Psoas muscle (tissue), 8 donors: ENCODE data around the gene ZNF773. TPM values are rescaled to one million over a fixed set of nuclear protein-coding genes. Genes with fewer than 3 reads are reported as not detected.

Source experiments
- ATAC-seq, 4 donors: fragments of 200-7000 bp; cut with Tn5 transposase; one replicate each; pipeline ENCODE4 v1.9.1; 2020; ENCODE audit warnings: moderate library complexity in 3 of 4, mild to moderate bottlenecking in 2 of 4
- DNase-seq, 2 donors: peaks; one replicate each; pipeline ENCODE4 v3.0.0-alpha.2; 2020
- H3K27ac ChIP-seq: fragments of 200-600 bp; one replicate; pipeline ENCODE4 v1.8.0; 2022
- H3K27me3 ChIP-seq, 3 donors: fragments of 200-600 bp in 1 of 3; one replicate each; pipeline versions ENCODE4 v1.6.1 to v1.8.0; 2013 to 2022; ENCODE audit warnings: low read length in 2 of 3, mild to moderate bottlenecking in 2 of 3, moderate library complexity in 1 of 3; ENCODE audit not compliant: insufficient read depth in 3 of 3
- H3K36me3 ChIP-seq, 2 donors: fragments of 200-600 bp in 1 of 2; one replicate each; pipeline versions ENCODE4 v1.6.1 to v1.8.0; 2013 to 2022; ENCODE audit warnings: low read depth in 1 of 2, mild to moderate bottlenecking in 1 of 2, moderate library complexity in 1 of 2; ENCODE audit not compliant: insufficient read depth in 1 of 2
- H3K4me1 ChIP-seq: fragments of 200-600 bp; one replicate; pipeline ENCODE4 v1.8.0; 2022
- H3K4me3 ChIP-seq: fragments of 200-600 bp; one replicate; pipeline ENCODE4 v1.8.0; 2022; ENCODE audit warnings: mild to moderate bottlenecking
- H3K9me3 ChIP-seq: fragments of 200-600 bp; one replicate; pipeline ENCODE4 v1.8.0; 2022
- WGBS, 3 donors: extraction: QIAGEN DNeasy Blood & Tissue Kit; methylation state at CpG; one replicate each; pipeline versions ENCODE4 v1.1.6 to v1.1.7; 2013; 5-methylcytosine and 5-hydroxymethylcytosine counted together
- intact Hi-C, 2 donors: fragments of 100-400 bp; cut with DNase I; formaldehyde crosslinking; loops; one replicate each; pipeline versions ENCODE4 v1.11.0 to v1.14.2; 2022
- polyA plus RNA-seq, 3 donors: library from polyadenylated mRNA; stranded (reverse); fragments of 200-250 nt; gene quantifications; one replicate each; pipeline ENCODE4 v1.2.3, GENCODE V29; 2013
- total RNA-seq, 4 donors: library from RNA; stranded (reverse); fragmentation: NEBNext Ultra II Directional in 2 of 4; extraction: Animal tissue kit (Norgen Biotek cat#: 25700) in 2 of 4; gene quantifications; one replicate each; pipeline versions ENCODE4 v1.2.1 to v1.2.4, GENCODE V29; 2021 to 2023
- TF ChIP-seq, protein P1 (sequence below): fragments of 200-600 bp; IDR thresholded peaks from one replicate; pipeline ENCODE4 v1.8.0; 2022; ENCODE audit warnings: antibody characterized with exemption
- donor health status: healthy with polysubstance abuse.
- donor health status: DM: no; HTN: no; CAD: no; lungs with moderate emphysema.
- donor health status: Bipolar disorder and iron deficiency.
- donor health status: healthy.
- donor health status: DM: yes; HTN: yes; CAD: no.
- donor health status: DM: no; HTN: no; CAD: no.
- donor health status: DM: no; HTN: no; CAD: no.
- donor health status: DM: yes; HTN: yes; CAD: no.

ZNF773 gene
- total and polyA plus RNA-seq, 7 donors, result 2.3 to 7.5 (median 4.3) TPM

DNA sequence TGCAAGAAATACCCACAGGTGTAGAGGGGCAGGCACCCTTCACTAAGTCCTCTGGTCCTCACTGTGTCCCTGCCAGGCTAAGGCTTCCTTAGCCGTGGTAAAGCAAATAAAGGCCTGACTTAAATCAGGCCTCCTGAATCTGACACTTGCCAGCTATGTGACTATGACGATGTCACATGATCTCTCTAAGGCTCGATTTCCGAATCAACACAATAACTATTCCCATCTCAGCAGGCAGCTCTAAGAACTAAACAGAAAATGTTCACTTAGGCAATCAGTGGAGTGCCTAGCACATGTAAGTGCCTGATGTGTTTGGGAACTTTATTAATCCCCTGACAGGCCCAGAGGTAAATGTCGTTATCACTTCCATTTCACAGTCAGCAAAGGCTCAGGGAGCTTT lies 57.9 kb downstream of the ZNF773 start:
- WGBS, 3 donors, result 49 to 60% (median 57%) methylated on average over 5 of the region's 5 CpGs
- ATAC-seq, result no peak
- Histone ChIP-seq H3K27me3 (no peaks in the 10 kb centered on the region), H3K36me3 (peaks cover 6 to 36% of the 10 kb centered on the region in 2 donors), H3K4me3 (no peak overlapping the region), H3K4me1 (peaks cover 11% of the 10 kb centered on the region), H3K27ac (no peak overlapping the region), H3K9me3 (peaks cover 18% of the 10 kb centered on the region)
- TF ChIP-seq, protein P1, sequence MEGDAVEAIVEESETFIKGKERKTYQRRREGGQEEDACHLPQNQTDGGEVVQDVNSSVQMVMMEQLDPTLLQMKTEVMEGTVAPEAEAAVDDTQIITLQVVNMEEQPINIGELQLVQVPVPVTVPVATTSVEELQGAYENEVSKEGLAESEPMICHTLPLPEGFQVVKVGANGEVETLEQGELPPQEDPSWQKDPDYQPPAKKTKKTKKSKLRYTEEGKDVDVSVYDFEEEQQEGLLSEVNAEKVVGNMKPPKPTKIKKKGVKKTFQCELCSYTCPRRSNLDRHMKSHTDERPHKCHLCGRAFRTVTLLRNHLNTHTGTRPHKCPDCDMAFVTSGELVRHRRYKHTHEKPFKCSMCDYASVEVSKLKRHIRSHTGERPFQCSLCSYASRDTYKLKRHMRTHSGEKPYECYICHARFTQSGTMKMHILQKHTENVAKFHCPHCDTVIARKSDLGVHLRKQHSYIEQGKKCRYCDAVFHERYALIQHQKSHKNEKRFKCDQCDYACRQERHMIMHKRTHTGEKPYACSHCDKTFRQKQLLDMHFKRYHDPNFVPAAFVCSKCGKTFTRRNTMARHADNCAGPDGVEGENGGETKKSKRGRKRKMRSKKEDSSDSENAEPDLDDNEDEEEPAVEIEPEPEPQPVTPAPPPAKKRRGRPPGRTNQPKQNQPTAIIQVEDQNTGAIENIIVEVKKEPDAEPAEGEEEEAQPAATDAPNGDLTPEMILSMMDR, result no peak
- intact Hi-C loops, result no loop called here
- DNase-seq, result no peak

Other genes with a start within 250 kb of the ZNF773 start
- gene ZNF460, start 219.5 kb upstream of the ZNF773 start, total RNA-seq, result 10 to 100 TPM; 30.1 to 54.0 (median 38.1) TPM
- 1 to 10 TPM; 1.0 to 7.0 (median 1.1) TPM for gene ZNF460, start 219.5 kb upstream of the ZNF773 start, polyA plus RNA-seq
- 1 to 10 TPM; 6.7 to 6.8 (median 6.7) TPM for gene ZNF543, start 179.5 kb upstream of the ZNF773 start, total RNA-seq
- gene ZNF543, start 179.5 kb upstream of the ZNF773 start, polyA plus RNA-seq, result 1 to 10 TPM; 1.0 to 3.9 (median 2.0) TPM
- 1 to 10 TPM; 3.3 to 8.8 (median 6.8) TPM for gene ZNF304, start 148.7 kb upstream of the ZNF773 start, total RNA-seq
- 1 to 10 TPM; 2.3 to 6.2 (median 3.3) TPM for gene ZNF304, start 148.7 kb upstream of the ZNF773 start, polyA plus RNA-seq
- gene TRAPPC2B, start 136.4 kb upstream of the ZNF773 start, total RNA-seq, result 10 to 100 TPM; 12.6 to 21.3 (median 17.5) TPM
- gene TRAPPC2B, start 136.4 kb upstream of the ZNF773 start, polyA plus RNA-seq, result 10 to 100 TPM; 30.9 to 78.7 (median 38.9) TPM
- gene ZNF547, start 136.4 kb upstream of the ZNF773 start, total RNA-seq, result 1 to 10 TPM; 1.1 to 2.8 (median 1.9) TPM
- gene ZNF547, start 136.4 kb upstream of the ZNF773 start, polyA plus RNA-seq, result 1 to 10 TPM in 2 of 3 donors, under 1 TPM in 1; 0.80 to 3.3 (median 1.1) TPM
- gene ZNF548, start 110.1 kb upstream of the ZNF773 start, total RNA-seq, result 10 to 100 TPM in 2 of 4 donors, 1 to 10 TPM in 2; 5.6 to 12.1 (median 8.3) TPM
- gene ZNF548, start 110.1 kb upstream of the ZNF773 start, polyA plus RNA-seq, result 1 to 10 TPM; 3.2 to 9.9 (median 4.6) TPM
- 10 to 100 TPM in 1 of 4 donors, 1 to 10 TPM in 3; 4.8 to 11.0 (median 6.3) TPM for gene ZNF17, start 88.8 kb upstream of the ZNF773 start, total RNA-seq
- 1 to 10 TPM; 3.6 to 9.0 (median 4.4) TPM for gene ZNF17, start 88.8 kb upstream of the ZNF773 start, polyA plus RNA-seq
- gene ZNF749, start 64.6 kb upstream of the ZNF773 start, total RNA-seq, result 10 to 100 TPM in 2 of 4 donors, 1 to 10 TPM in 2; 5.1 to 11.9 (median 8.0) TPM
- gene ZNF749, start 64.6 kb upstream of the ZNF773 start, polyA plus RNA-seq, result 10 to 100 TPM in 2 of 3 donors, 1 to 10 TPM in 1; 6.7 to 22.4 (median 19.7) TPM
- 1 to 10 TPM in 3 of 4 donors, under 1 TPM in 1; 0.76 to 4.1 (median 2.3) TPM for gene VN1R1, start 42.8 kb upstream of the ZNF773 start, total RNA-seq
- gene VN1R1, start 42.8 kb upstream of the ZNF773 start, polyA plus RNA-seq, result under 1 TPM; 0.42 to 0.57 (median 0.51) TPM
- 10 to 100 TPM; 12.0 to 15.2 (median 14.1) TPM for gene ZNF772, start 22.4 kb upstream of the ZNF773 start, total RNA-seq
- gene ZNF772, start 22.4 kb upstream of the ZNF773 start, polyA plus RNA-seq, result 1 to 10 TPM; 2.7 to 8.7 (median 3.0) TPM
- 1 to 10 TPM; 4.1 to 7.5 (median 6.9) TPM for gene ZNF419, start 12.2 kb upstream of the ZNF773 start, total RNA-seq
- gene ZNF419, start 12.2 kb upstream of the ZNF773 start, polyA plus RNA-seq, result 10 to 100 TPM in 1 of 3 donors, 1 to 10 TPM in 2; 5.9 to 24.4 (median 6.9) TPM
- 1 to 10 TPM; 1.5 to 4.0 (median 2.3) TPM for gene ZNF549, start 27.4 kb downstream of the ZNF773 start, total RNA-seq
- gene ZNF549, start 27.4 kb downstream of the ZNF773 start, polyA plus RNA-seq, result 1 to 10 TPM; 1.4 to 4.6 (median 2.6) TPM
- 1 to 10 TPM; 2.1 to 4.9 (median 4.6) TPM for gene ZNF550, start 59.9 kb downstream of the ZNF773 start, total RNA-seq
- gene ZNF550, start 59.9 kb downstream of the ZNF773 start, polyA plus RNA-seq, result 1 to 10 TPM; 1.5 to 5.0 (median 2.9) TPM
- 1 to 10 TPM; 2.1 to 4.0 (median 2.4) TPM for gene ZNF416, start 79.0 kb downstream of the ZNF773 start, total RNA-seq
- gene ZNF416, start 79.0 kb downstream of the ZNF773 start, polyA plus RNA-seq, result 1 to 10 TPM; 1.9 to 2.9 (median 2.3) TPM
- gene ZIK1, start 84.2 kb downstream of the ZNF773 start, total RNA-seq, result 1 to 10 TPM in 2 of 4 donors, under 1 TPM in 2; 0.74 to 2.9 (median 1.3) TPM
- gene ZIK1, start 84.2 kb downstream of the ZNF773 start, polyA plus RNA-seq, result 1 to 10 TPM in 2 of 3 donors, under 1 TPM in 1; 0.72 to 4.4 (median 2.5) TPM
- 1 to 10 TPM in 3 of 4 donors, under 1 TPM in 1; 0.81 to 2.9 (median 2.0) TPM for gene ZNF530, start 99.9 kb downstream of the ZNF773 start, total RNA-seq
- gene ZNF530, start 99.9 kb downstream of the ZNF773 start, polyA plus RNA-seq, result 10 to 100 TPM in 1 of 3 donors, 1 to 10 TPM in 2; 1.7 to 11.7 (median 2.4) TPM
- 1 to 10 TPM; 5.4 to 8.1 (median 7.5) TPM for gene ZNF134, start 114.3 kb downstream of the ZNF773 start, total RNA-seq
- 1 to 10 TPM; 3.4 to 8.6 (median 4.4) TPM for gene ZNF134, start 114.3 kb downstream of the ZNF773 start, polyA plus RNA-seq
- gene ZNF211, start 133.2 kb downstream of the ZNF773 start, total RNA-seq, result 1 to 10 TPM; 1.6 to 6.9 (median 4.9) TPM
- gene ZNF211, start 133.2 kb downstream of the ZNF773 start, polyA plus RNA-seq, result 1 to 10 TPM; 2.9 to 4.9 (median 3.3) TPM
- not detected for gene ZSCAN4, start 169.0 kb downstream of the ZNF773 start, total RNA-seq
- gene ZSCAN4, start 169.0 kb downstream of the ZNF773 start, polyA plus RNA-seq, result under 1 TPM in 1 of 3 donors, not detected in 2; 0.03 TPM
- gene ZNF551, start 182.0 kb downstream of the ZNF773 start, total RNA-seq, result 1 to 10 TPM; 1.4 to 2.6 (median 2.0) TPM
- 1 to 10 TPM; 1.5 to 2.5 (median 1.9) TPM for gene ZNF551, start 182.0 kb downstream of the ZNF773 start, polyA plus RNA-seq
- 1 to 10 TPM; 1.1 to 2.8 (median 2.2) TPM for gene ZNF154, start 209.3 kb downstream of the ZNF773 start, total RNA-seq
- gene ZNF154, start 209.3 kb downstream of the ZNF773 start, polyA plus RNA-seq, result 1 to 10 TPM in 1 of 3 donors, under 1 TPM in 2; 0.61 to 1.4 (median 0.68) TPM
- gene ZNF671, start 227.7 kb downstream of the ZNF773 start, total RNA-seq, result 1 to 10 TPM; 3.4 to 8.8 (median 5.8) TPM
- gene ZNF671, start 227.7 kb downstream of the ZNF773 start, polyA plus RNA-seq, result 1 to 10 TPM; 3.1 to 5.1 (median 3.1) TPM
- 10 to 100 TPM in 1 of 4 donors, 1 to 10 TPM in 3; 7.7 to 15.5 (median 9.0) TPM for gene ZNF776, start 246.9 kb downstream of the ZNF773 start, total RNA-seq
- 10 to 100 TPM in 1 of 3 donors, 1 to 10 TPM in 2; 3.6 to 12.4 (median 4.4) TPM for gene ZNF776, start 246.9 kb downstream of the ZNF773 start, polyA plus RNA-seq